HEK293T (cell line): ENCODE data around the gene PMM1.

Experiments
- CTCF ChIA-PET: fragments of 350-600 bp; formaldehyde crosslinking; extraction: SDS; loops from one replicate; lab custom pipeline; 2021; ENCODE audit warnings: antibody characterized with exemption, inconsistent platforms; lab: Yijun Ruan, JAX
- POLR2A ChIA-PET: fragments of 350-600 bp; formaldehyde crosslinking; extraction: SDS; loops from one replicate; lab custom pipeline; 2020; ENCODE audit warnings: antibody characterized with exemption, inconsistent platforms; lab: Yijun Ruan, JAX
- DNase-seq: peaks from one replicate; pipeline ENCODE4 v3.0.0; 2012; ENCODE audit warnings: mixed read lengths; ENCODE audit errors: extremely low spot score
- ARNT ChIP-seq: fragments of 450-650 bp; IDR thresholded peaks from 2 replicates; pipeline ENCODE4 v1.6.1; 2017; ENCODE audit warnings: mild to moderate bottlenecking
- BHLHE40 ChIP-seq: fragments of 450-650 bp; IDR thresholded peaks from 2 replicates; pipeline ENCODE4 v1.6.1; 2016; ENCODE audit warnings: mild to moderate bottlenecking, moderate library complexity, borderline replicate concordance
- CTBP1 ChIP-seq: fragments of 450-650 bp; IDR thresholded peaks from 2 replicates; pipeline ENCODE4 v1.6.1; 2016; ENCODE audit warnings: borderline replicate concordance
- ELF4 ChIP-seq: fragments of 450-650 bp; IDR thresholded peaks from 2 replicates; pipeline ENCODE4 v1.6.1; 2017; ENCODE audit warnings: antibody characterized with exemption
- FOXA1 ChIP-seq: fragments of 450-650 bp; IDR thresholded peaks from 2 replicates; pipeline ENCODE4 v1.6.1; 2016; ENCODE audit warnings: mild to moderate bottlenecking
- FOXK2 ChIP-seq: fragments of 450-650 bp; IDR thresholded peaks from 2 replicates; pipeline ENCODE4 v1.6.1; 2016; ENCODE audit warnings: mild to moderate bottlenecking
- FOXM1 ChIP-seq: fragments of 450-650 bp; IDR thresholded peaks from 2 replicates; pipeline ENCODE4 v1.6.1; 2017; ENCODE audit warnings: mild to moderate bottlenecking, borderline replicate concordance
- HDGF ChIP-seq: fragments of 450-650 bp; IDR thresholded peaks from 2 replicates; pipeline ENCODE4 v1.6.1; 2017; ENCODE audit warnings: antibody characterized with exemption, borderline replicate concordance
- L3MBTL2 ChIP-seq: fragments of 450-650 bp; conservative IDR thresholded peaks from 2 replicates; pipeline ENCODE4 v1.6.1; 2016; ENCODE audit warnings: mild to moderate bottlenecking
- LEF1 ChIP-seq: fragments of 450-650 bp; IDR thresholded peaks from 2 replicates; pipeline ENCODE4 v1.6.1; 2017; ENCODE audit warnings: mild to moderate bottlenecking, borderline replicate concordance
- NFRKB ChIP-seq: fragments of 450-650 bp; IDR thresholded peaks from 2 replicates; pipeline ENCODE4 v1.6.1; 2016; ENCODE audit warnings: mild to moderate bottlenecking, moderate library complexity
- SP1 ChIP-seq: fragments of 450-650 bp; IDR thresholded peaks from 2 replicates; pipeline ENCODE4 v1.6.1; 2017
- SUZ12 ChIP-seq: fragments of 450-650 bp; IDR thresholded peaks from 2 replicates; pipeline ENCODE4 v1.6.1; 2016; ENCODE audit warnings: mild to moderate bottlenecking
- TARDBP ChIP-seq: fragments of 450-650 bp; IDR thresholded peaks from 2 replicates; pipeline ENCODE4 v1.6.1; 2016
- ZNF384 ChIP-seq: fragments of 450-650 bp; IDR thresholded peaks from 2 replicates; pipeline ENCODE4 v1.6.1; 2016
- TF ChIP-seq, protein P1 (sequence below): fragments of 450-650 bp; IDR thresholded peaks from 2 replicates; pipeline ENCODE4 v1.6.1; 2016

Gene PMM1

DNA sequence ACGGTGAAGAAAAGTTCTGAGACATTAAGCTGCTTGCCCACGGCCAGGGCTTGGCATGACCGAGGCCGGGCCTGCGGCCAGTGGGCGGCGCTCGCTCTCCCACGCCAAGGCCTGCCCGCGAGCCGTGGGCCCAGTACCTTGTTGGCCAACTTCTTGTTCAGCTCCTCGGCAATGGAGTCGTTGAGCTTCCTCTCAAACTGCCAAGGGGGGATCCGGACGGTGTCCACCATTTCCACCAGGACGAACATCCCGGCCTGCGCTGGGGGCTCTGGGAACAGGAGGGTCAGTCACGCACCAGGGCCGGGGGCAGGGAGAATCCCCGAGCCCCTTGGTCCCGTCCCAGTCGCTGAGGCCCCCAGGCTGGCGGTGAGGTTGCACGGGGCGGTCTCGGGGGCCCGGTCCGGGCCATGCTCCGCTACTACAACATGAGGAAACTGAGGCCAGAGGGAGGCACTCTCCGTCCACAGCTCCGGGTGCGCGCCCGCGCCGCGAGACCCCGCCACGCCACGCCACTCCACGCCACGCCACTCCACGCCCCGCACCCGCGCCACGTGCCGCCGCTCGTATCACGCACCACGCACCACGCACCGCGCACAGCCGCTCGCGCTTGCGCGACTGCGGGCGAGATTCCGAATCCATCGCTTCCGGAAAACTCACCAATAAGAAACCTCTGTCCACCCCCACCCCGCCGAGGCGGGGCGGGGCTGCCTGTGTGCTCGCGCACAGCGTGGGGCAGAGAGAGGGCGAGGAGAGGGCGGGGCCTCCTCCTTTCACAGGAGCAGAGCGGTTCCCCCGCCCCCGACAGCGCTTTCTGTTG, 45.6 kb downstream of the PMM1 start, which contains the start of gene POLR3H:
Gene POLR3H, minus strand, starts transcription at position 617 of the 817 bp plus-strand sequence. Its CDS starts 369 bp downstream, at position 248.
- peak; percentile 97 for DNase-seq
- peak; percentile 83 for TF ChIP-seq TARDBP
- no peak for TF ChIP-seq FOXK2
- ChIA-PET CTCF (interaction anchor here (0.6 to 1.5 kb wide), 12 partner anchors 9 to 115 kb away, joined by 3 to 7 read pairs (median 4); partner anchors contain the start of gene PMM1), POLR2A (interaction anchor here (0.8 to 1.4 kb wide), 8 partner anchors 17 to 98 kb away, joined by 3 to 9 read pairs (median 4); partner anchors contain the start of genes CSDC2, DESI1, PMM1 and TOB2)

DNA sequence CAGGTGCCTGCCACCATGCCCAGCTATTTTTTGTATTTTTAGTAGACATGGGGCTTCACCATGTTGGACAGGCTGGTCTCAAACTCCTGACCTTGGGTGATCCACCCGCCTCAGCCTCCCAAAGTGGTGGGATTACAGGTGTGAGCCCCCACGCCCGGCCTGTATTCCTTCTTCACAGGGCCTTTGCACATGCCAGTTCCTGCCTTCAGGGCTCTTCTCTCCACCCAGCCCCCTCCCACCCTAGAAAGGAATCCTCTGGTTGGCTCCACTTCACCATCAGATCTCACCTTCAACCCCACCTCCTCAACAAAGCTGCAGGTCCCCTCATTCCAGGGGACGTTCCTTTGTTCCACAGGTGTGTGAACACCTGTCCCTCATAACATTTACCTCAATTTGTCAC, 47.4 kb downstream of the PMM1 start:
- TF ChIP-seq FOXA1, result no peak
- TF ChIP-seq TARDBP, result no peak
- TF ChIP-seq BHLHE40, result no peak
- TF ChIP-seq ARNT, result no peak
- TF ChIP-seq LEF1, result no peak
- TF ChIP-seq CTBP1, result no peak
- no peak for TF ChIP-seq FOXK2
- POLR2A ChIA-PET, result no interaction called here
- CTCF ChIA-PET, result interaction anchor here (1.6 kb wide), 1 partner anchor 15 kb away, joined by 4 read pairs; no protein-coding TSS in a partner anchor
- no peak for DNase-seq

DNA sequence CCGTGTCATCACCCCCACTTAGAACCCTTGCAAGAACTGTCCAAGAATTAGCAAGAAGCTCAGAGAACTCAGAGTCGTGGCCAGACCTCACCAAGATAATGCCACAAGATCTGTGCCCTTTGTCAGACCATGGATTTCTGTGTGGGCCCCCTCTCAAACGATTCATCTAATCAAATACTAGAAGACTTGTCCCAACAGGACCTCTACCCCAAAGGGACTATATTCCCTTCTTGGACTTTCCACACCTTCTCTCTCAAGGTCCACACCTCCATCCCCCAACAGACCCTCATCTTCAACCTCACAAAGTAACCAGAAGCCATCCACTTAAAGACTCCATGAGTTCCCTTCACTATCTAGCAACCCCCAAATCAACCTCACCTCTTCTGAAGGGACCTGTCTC, 48.2 kb downstream of the PMM1 start:
- ChIA-PET POLR2A (interaction anchor here (0.8 kb wide), 1 partner anchor 80 kb away, joined by 3 read pairs; no protein-coding TSS in a partner anchor), CTCF (interaction anchor here (1.6 kb wide), 1 partner anchor 15 kb away, joined by 4 read pairs; no protein-coding TSS in a partner anchor)
- no peak for DNase-seq
- TF ChIP-seq ELF4, result no peak
- TF ChIP-seq ZNF384, result no peak
- no peak for TF ChIP-seq LEF1
- no peak for TF ChIP-seq CTBP1
- TF ChIP-seq FOXK2, result no peak
- no peak for TF ChIP-seq HDGF
- no peak for TF ChIP-seq ARNT
- TF ChIP-seq BHLHE40, result no peak
- TF ChIP-seq NFRKB, result no peak

DNA sequence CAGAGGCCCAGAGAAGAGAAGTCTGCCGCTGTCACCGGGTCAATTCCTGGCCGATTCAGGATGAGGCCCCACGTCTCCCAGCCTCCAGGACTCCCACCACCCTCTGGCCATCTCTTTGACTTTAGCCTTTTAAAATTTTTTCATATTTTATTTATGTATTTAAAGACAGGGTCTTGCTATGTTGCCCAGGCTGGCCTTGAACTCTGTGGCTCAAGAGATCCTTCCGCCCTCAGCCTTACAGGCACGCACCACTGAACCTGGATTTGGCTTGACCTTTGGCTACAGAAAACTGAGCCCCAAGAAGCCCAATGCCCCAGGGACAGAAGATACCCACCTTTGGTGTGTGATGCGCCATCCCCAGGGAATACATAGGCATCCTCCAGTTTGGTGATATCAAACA, 49.3 kb downstream of the PMM1 start:
- ChIA-PET POLR2A (interaction anchor here (1.1 kb wide), 1 partner anchor 17 kb away, joined by 3 read pairs; no protein-coding TSS in a partner anchor), CTCF (no interaction called here)
- TF ChIP-seq FOXA1 (no peak), ELF4 (no peak), LEF1 (no peak), ARNT (no peak), NFRKB (no peak), TARDBP (no peak), BHLHE40 (no peak), ZNF384 (no peak), SUZ12 (no peak), CTBP1 (no peak), HDGF (no peak), FOXK2 (no peak)
- no peak for DNase-seq

DNA sequence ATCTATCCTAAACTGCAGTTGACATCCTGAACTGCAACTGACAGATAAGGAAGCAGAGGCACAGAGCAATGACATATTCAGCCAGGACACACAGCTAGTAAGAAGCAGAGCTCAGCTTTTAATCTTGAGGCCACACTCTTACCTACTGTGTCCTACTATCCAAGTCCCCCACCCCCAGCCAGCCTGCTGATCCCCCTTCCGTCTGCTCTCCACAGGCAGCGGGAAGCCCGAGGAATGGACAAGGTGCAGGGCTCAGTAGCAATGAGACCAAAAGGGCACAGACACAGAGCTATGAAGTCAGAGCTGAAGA, 49.7 kb downstream of the PMM1 start:
- TF ChIP-seq SP1 (no peak), L3MBTL2 (no peak), ARNT (no peak), TARDBP (no peak), FOXM1 (no peak), NFRKB (no peak), BHLHE40 (no peak), HDGF (no peak), FOXK2 (no peak)
- TF ChIP-seq, protein P1, sequence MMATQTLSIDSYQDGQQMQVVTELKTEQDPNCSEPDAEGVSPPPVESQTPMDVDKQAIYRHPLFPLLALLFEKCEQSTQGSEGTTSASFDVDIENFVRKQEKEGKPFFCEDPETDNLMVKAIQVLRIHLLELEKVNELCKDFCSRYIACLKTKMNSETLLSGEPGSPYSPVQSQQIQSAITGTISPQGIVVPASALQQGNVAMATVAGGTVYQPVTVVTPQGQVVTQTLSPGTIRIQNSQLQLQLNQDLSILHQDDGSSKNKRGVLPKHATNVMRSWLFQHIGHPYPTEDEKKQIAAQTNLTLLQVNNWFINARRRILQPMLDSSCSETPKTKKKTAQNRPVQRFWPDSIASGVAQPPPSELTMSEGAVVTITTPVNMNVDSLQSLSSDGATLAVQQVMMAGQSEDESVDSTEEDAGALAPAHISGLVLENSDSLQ, result no peak
- CTCF ChIA-PET, result no interaction called here
- no peak for DNase-seq
- POLR2A ChIA-PET, result interaction anchor here (1.1 kb wide), 1 partner anchor 17 kb away, joined by 3 read pairs; no protein-coding TSS in a partner anchor

DNA sequence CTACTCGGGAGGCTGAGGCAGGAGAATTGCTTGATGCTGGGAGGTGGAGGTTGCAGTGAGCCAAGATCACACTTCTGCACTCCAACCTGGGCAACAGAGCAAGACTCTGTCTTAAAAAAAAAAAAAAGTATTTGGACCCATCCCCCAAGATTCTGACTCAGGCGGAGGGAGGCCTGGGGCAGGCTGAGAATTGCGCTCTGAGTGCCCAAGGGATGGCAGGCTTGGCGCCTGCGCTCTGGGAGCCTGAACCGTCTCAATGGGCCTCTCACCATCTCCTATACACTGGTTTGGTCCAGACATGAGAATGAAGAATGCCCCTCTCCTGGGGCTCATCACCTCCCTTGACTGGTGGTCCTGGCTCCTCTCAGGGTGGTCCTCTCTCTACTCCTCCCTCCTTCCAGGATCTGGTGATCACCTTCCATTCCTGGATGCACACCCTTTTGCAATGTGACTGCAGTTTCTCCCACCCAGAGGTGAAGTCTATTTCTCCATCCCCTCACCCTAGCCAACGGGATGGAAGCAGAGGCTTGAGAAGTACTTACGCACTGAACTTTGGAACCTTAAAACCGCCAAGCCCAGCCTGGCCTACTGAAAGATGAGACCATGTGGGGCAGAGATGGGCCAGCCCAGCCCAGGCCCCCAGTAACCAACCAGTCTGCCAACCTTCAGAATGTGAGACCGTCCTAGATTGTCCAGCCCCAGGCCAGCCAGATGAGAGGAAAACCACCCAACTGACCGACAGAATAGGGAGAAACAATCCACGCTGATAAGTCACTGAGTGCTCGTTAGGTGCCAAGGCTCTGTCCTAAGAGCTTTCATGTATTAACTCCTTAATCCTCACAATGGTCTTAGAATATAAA, 50.3 kb downstream of the PMM1 start:
- ChIA-PET POLR2A (no interaction called here), CTCF (no interaction called here)
- no peak for DNase-seq
- no peak for TF ChIP-seq SUZ12
- TF ChIP-seq NFRKB, result no peak
- TF ChIP-seq, protein P1, result no peak
- no peak for TF ChIP-seq FOXA1
- no peak for TF ChIP-seq ELF4
- no peak for TF ChIP-seq LEF1
- no peak for TF ChIP-seq TARDBP
- no peak for TF ChIP-seq ARNT
- TF ChIP-seq SP1, result no peak
- TF ChIP-seq L3MBTL2, result no peak
